T-helper 2 cell treated with Interferon-gamma antibody and Interleukin-4, amounts not matched to agents 100 ng/mL and 5 ng/mL, for 36 hours (primary cell): Measurements from ENCODE around the gene IQGAP1. TPM values are rescaled to one million over a fixed set of nuclear protein-coding genes. Genes with fewer than 3 reads are reported as not detected.

ENCODE experiments used
- intact Hi-C: fragments of 100-400 bp; cut with micrococcal nuclease; formaldehyde crosslinking; loops from one replicate; pipeline ENCODE4 v1.15.1; 2023
- total RNA-seq: library from RNA; stranded (reverse); gene quantifications from 2 replicates; pipeline ENCODE4 v1.2.3, GENCODE V29; 2022

IQGAP1 gene
- total RNA-seq, 1 donor from 2014 or later: 212 TPM

- intact Hi-C loops: loop anchor here (5.0 kb wide), 1 partner anchor 35 kb away; no protein-coding TSS in a partner anchor
Measured at GRCh38 chr15:90436952-90437351, 48.9 kb downstream of the IQGAP1 start.

DNA sequence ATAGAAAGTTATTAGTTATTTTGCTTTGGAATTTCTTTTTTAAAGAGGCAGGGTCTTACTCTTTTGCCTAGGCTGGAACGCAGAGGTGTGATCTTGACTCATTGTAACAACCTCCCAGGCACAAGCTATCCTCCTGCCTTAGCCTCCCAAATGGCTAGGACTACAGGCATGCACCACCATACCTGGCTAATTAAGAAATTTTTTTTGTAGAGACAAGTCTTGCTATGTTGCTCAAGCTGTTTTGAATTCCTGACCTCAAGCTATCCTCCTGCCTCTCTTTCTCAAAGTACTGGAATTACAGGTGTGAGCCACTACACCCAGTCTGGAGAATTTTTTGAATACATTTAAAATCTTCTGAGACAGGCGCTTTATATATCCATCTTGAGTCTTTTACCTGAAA lies 49.5 kb downstream of the IQGAP1 start:
- intact Hi-C loops: loop anchor here (5.0 kb wide), 1 partner anchor 35 kb away; no protein-coding TSS in a partner anchor

- intact Hi-C loops: loop anchor here (5.0 kb wide), 1 partner anchor 38 kb away; no protein-coding TSS in a partner anchor
Measured at GRCh38 chr15:90439946-90440345, 51.9 kb downstream of the IQGAP1 start.

DNA sequence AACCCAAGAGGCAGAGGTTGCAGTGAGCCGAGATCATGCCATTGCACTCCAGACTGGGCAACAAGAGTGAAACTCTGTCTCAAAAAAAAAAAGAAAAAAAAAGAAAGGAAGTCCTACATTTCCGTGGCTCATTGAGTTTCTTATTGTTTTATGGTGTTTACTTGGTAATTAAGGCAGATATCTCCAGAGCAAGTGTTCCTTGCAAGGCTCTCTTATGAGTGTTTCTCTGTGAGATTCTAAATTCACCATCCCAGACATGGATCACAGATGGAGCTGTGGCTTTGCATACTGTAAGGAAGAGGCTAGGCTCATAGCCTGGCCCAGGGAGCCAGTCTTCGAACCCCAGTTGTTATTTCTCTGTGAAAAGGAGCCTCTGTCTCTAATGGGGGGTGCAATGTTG lies 53.0 kb downstream of the IQGAP1 start:
- intact Hi-C loops: no loop called here

GRCh38 chr15:90442423-90442822 lies 54.4 kb downstream of the IQGAP1 start:
- intact Hi-C loops: no loop called here

GRCh38 chr15:90449206-90449735 lies 61.2 kb downstream of the IQGAP1 start:
- intact Hi-C loops: no loop called here

DNA sequence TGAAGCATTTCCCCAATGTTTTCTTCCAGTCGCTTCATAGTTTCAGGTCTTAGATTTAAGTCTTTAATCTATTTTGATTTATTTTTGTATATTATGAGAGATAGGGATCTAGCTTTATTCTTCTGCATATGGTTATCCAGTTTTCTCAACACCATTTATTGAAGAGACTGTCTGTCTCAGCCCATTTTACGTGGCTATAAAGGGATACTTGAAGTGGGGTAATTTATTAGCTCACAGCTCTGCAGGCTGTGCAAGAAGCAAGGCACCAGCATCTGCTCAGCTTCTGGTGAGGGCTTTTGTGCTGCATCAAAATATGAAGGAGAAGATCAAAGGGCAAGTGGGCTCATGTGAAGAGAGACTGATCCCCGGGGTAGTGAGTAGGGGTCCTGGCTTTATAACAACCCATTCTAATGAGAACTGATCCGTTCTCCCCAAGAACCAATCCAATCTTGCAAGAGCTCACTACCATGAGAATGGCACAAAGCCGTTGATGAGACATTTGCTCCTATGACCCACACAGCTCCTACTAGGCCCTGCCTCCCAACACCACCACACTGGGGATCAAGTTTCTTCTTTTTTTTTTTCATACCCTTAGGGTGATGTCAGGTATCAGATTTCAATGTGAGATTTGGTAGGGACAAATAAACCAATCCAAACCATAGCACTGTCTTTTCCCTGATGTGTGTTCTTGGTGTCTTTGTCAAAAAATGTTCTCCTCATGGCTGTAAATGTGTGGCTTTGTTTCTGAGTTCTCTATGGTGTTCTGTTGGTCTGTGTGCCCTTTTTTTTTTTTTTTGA lies 63.2 kb downstream of the IQGAP1 start:
- intact Hi-C loops: no loop called here

DNA sequence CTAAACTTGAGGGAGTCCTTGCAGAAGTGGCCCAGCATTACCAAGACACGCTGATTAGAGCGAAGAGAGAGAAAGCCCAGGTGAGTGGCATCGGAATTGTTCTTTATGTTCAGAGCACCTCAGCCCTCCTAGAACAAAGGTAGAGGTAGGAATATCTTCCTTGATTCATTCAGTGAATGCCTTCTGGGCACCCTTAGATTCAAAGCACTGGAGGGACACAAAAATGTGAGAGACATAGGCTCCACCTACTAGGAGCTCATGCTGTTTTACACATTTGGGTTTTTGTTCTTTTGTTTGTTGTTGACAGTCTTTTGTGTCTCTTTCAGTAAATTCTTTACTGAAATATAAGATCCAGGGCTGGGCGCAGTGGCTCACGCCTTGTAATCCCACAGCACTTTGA lies 68.2 kb downstream of the IQGAP1 start:
- intact Hi-C loops: no loop called here

DNA sequence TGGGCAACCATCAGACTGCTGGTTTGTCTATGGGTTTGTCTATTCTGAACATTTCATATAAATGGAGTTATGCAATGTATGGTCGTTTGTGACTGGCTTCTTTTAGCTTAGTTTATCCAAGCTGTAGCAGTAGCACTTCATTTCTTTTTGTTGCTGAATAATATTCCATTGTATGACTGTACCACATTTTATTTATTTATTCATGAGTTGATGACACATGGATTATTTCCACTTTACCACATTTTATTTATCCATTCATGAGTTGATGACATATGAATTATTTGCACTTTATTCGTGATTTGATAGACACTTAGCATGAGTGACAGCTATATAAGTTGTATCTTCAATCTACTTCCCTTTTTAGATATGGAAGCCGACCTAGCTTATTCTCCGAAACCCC lies 70.0 kb downstream of the IQGAP1 start:
- intact Hi-C loops: no loop called here

DNA sequence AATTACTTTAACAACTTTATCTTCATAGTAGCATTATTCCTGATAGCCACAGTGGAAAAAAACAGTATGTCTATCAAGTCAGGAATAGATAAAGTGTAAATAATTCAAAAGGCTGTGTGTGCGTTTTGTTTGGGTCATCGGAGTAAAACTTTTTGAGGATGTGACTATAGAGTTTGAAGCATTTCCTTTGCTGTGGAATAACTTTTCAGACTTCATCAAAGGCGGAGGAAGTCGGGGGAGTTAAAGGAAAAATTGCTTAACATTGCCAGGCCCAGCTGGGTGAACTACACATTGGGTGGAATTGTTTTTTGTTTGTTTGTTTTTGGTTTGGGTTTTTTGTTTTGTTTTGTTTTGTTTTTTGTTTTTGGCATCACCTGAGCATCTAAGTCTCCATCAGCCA lies 71.3 kb downstream of the IQGAP1 start:
- intact Hi-C loops: no loop called here

DNA sequence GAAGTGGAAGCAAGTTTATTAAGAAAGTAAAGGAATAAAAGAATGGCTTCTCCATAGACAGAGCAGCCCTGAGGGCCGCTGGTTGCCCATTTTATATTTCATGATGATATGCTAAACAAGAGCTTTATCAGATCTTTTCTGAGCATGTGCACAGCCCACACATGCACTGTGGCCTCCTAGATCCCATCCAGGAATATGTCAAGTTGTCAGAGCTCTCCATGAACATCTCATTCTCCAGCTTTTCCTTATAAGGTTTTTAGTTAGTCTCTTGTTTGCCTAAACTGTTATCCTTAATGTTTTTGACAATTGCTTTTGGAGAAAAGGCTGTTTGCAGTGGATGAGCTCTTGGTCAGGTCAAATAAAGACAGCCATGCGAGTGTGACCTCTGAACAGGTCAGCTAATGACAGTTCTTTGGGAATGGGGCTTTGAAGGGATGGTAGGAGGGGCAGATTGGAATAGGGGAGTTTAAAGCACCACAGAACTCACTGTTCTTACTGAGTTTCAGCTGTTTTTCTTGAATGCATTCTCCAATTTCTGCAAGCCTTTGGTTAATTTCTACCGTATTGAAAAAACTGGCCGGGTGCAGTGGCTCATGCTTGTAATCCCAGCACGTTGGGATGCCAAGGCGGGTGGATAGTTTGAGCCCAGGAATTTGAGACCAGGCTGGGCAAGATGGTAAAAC lies 72.2 kb downstream of the IQGAP1 start:
- intact Hi-C loops: no loop called here

GRCh38 chr15:90463381-90463780 lies 75.3 kb downstream of the IQGAP1 start:
- intact Hi-C loops: no loop called here

GRCh38 chr15:90465140-90465929 lies 77.3 kb downstream of the IQGAP1 start:
- intact Hi-C loops: no loop called here

DNA sequence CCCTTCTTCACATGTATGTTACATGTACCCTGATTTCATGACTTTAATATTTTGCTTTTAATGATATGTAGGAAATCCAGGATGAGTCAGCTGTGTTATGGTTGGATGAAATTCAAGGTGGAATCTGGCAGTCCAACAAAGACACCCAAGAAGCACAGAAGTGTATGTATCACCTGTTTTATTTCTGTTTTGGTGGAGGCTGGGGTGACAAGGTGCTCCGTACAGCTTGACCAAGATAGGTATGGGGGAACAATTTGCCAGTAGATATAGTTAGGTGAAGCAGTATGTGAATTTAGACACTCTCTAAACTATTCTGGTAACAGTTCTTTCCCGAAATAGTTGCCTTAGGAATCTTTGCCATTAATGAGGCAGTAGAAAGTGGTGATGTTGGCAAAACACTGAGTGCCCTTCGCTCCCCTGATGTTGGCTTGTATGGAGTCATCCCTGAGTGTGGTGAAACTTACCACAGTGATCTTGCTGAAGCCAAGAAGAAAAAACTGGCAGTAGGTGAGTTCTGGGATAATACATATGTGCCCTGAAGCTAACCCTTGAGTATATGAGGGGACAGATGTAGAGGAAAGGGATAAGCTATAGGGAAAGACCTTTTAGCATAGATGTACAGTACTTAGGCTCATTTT lies 78.0 kb downstream of the IQGAP1 start:
- intact Hi-C loops: no loop called here

GRCh38 chr15:90469723-90470122 lies 81.7 kb downstream of the IQGAP1 start:
- intact Hi-C loops: no loop called here

GRCh38 chr15:90470453-90470852 lies 82.4 kb downstream of the IQGAP1 start:
- intact Hi-C loops: no loop called here

- intact Hi-C loops: no loop called here
Measured at GRCh38 chr15:90471126-90471525, 83.1 kb downstream of the IQGAP1 start.

GRCh38 chr15:90471769-90472168 lies 83.7 kb downstream of the IQGAP1 start:
- intact Hi-C loops: no loop called here

GRCh38 chr15:90478846-90479481 lies 90.9 kb downstream of the IQGAP1 start:
- intact Hi-C loops: no loop called here

GRCh38 chr15:90479656-90480055 lies 91.6 kb downstream of the IQGAP1 start:
- intact Hi-C loops: no loop called here

DNA sequence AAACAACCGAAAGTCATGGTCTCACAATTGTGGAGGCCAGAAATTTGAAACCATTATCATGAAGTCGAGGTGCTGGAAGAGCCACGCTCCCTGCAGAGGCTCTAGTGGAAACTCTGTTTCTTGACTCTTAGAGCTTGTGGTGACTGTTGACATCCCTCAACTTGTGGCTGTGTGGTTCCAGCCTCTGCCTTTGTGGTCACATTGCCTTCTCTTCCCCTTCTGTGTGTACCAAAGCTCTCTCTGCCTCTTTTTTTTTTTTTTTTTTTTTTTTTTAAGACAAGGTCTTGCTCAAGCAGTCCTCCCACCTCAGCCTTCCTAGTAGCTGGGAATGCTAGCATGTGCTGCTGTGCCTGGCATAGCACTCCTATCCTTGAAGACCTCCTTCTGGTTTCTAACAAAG lies 93.0 kb downstream of the IQGAP1 start:
- intact Hi-C loops: no loop called here
